Omental fat pad (tissue), 4 donors: ENCODE results near the gene KCNA2. TPM values are rescaled to one million over a fixed set of nuclear protein-coding genes. Genes with fewer than 3 reads are reported as not detected.

Source experiments
- ATAC-seq: fragments of 150-250 bp; one replicate; pipeline ENCODE4 v1.9.1; 2016; ENCODE audit warnings: mild to moderate bottlenecking, moderate library complexity; ENCODE audit not compliant: low FRiP score
- DNase-seq: peaks from one replicate; pipeline ENCODE4 v3.0.0-alpha.2; 2019; ENCODE audit warnings: low spot score
- CTCF ChIP-seq, 3 donors: fragments of 450-650 bp; IDR thresholded peaks; one replicate each; pipeline ENCODE4 v1.5.1; 2016 to 2017; ENCODE audit warnings: antibody characterized with exemption in 3 of 3, mild to moderate bottlenecking in 3 of 3, moderate library complexity in 2 of 3
- total RNA-seq, 4 donors: library from RNA; depleted of rRNA; stranded (reverse); fragments of >200 nt; gene quantifications; one replicate each; pipeline ENCODE4 v1.1.0, GENCODE V29; 2016

The KCNA2 gene
- total RNA-seq, 4 donors from 2014 or later: 1.9 to 29.8 (median 3.1) TPM

- no peak for TF ChIP-seq CTCF (IDR thresholded peaks at IDR 0.05)
- ATAC-seq: no peak
- DNase-seq: no peak
Measured at GRCh38 chr1:110635434-110635833, 29.3 kb upstream of the KCNA2 start.

GRCh38 chr1:110634455-110635311, 28.5 kb upstream of the KCNA2 start:
- DNase-seq: no peak
- no peak for TF ChIP-seq CTCF (IDR thresholded peaks at IDR 0.05)
- peak; percentile 57 for ATAC-seq

- ATAC-seq (no peak), DNase-seq (no peak)
- no peak for TF ChIP-seq CTCF (IDR thresholded peaks at IDR 0.05)
Measured at GRCh38 chr1:110634086-110634454, 27.9 kb upstream of the KCNA2 start.

GRCh38 chr1:110633646-110634030, 27.5 kb upstream of the KCNA2 start:
- TF ChIP-seq CTCF (IDR thresholded peaks at IDR 0.05): no peak
- DNase-seq: no peak
- ATAC-seq: no peak

GRCh38 chr1:110631836-110632620, 25.9 kb upstream of the KCNA2 start:
- no peak for TF ChIP-seq CTCF (IDR thresholded peaks at IDR 0.05)
- DNase-seq (no peak), ATAC-seq (no peak)

- peak in 1 of 3 donors; percentile 63 for TF ChIP-seq CTCF (IDR thresholded peaks at IDR 0.05)
- DNase-seq (peak; percentile 70), ATAC-seq (peak; percentile 84)
Measured at GRCh38 chr1:110630839-110631663, 24.9 kb upstream of the KCNA2 start.
